HG03025 (cell line): ENCODE results near the gene UBE2F.
"Not testable (repeated sequence)": the region's sequence is repeated elsewhere in the genome, so short reads cannot be mapped to it uniquely, and the experiment has no call there.

Source experiments
- ATAC-seq: cut with Tn5 transposase; IDR thresholded peaks from one replicate; pipeline ENCODE4 v1.9.1; 2021; ENCODE audit warnings: mild to moderate bottlenecking, moderate library complexity; ENCODE audit not compliant: unreplicated experiment, low FRiP score

UBE2F gene

GRCh38 chr2:238010572-238010971, 43.8 kb downstream of the UBE2F start:
- no peak for ATAC-seq

DNA sequence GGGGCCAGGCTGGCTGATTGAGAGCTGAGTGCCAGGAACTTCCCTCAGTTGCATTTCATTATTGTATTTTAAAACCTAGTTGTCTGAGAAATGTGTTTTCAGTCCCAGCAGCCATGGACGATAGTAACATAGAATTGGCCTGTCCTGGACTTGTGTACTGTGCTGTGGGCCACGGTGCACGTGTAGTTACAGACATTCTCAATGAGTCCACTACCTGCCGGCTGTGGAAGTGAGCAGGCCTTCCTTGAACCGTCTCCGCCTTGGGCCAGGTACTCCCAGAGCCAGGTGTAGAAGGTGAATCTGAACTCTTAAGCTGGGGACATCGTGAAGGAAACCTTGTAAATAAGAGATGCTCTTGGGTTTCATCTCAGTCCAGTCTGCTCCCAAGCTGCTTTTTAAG, 47.0 kb downstream of the UBE2F start:
- ATAC-seq = no peak

DNA sequence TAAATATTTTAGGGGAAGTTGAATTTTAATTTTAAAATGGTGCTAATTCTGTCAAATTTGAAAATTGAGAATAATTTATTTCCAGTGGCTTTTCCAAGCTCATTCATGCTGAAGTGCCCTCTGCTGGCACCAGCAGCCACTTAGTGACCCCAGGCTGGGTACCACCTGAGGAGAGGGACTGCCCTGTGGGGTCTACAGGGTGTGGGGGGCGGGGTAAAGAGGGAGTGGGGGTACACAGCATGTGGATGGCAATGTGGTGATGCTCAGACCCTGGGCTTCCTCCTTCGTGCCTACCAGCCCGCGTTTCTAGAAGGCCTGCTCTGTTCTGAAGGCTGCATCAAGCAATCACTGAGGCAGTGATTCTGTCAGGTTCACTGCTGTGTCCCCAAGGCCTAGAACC, 48.9 kb downstream of the UBE2F start:
- ATAC-seq = no peak

DNA sequence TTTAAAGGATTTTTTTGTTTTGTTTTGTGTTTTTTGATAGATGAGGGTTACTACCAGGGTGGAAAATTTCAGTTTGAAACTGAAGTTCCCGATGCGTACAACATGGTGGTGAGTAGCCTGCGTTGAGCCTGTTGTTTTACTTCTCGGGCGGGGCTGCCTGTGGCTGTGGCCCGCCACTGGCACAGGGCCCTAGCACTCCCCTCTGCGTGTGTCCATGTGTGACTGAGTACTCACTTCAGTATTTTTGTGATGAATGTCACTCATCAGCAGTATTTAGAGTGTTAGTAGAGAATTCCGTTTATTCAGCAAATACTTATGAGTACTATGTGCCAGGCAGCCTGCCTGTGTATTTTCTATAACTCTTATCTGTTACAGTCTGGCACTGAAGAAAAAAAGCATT, 49.7 kb downstream of the UBE2F start:
- ATAC-seq = no peak

GRCh38 chr2:238019962-238020361, 53.1 kb downstream of the UBE2F start:
- ATAC-seq = no peak

DNA sequence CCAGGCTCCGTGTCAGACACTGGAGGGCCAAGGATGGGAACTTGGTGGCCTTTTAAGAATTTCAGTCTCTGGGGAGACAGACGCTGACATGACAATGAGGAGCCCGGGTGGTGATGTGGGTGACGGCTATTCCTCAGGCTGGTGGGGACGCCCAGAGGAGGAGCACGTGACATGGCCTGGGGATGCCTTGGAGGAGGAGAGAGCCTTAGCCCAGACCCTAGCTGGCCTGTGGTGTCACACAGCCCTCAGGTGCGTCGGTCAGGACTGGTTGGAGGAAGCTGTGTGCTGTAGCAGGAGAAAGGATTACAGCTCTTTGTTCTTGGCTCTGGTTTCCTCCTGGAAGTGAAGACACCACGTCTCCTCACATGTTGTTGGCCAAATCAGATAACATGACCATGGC, 54.0 kb downstream of the UBE2F start:
- ATAC-seq = no peak

- no peak for ATAC-seq
Observed at GRCh38 chr2:238021327-238021726, 54.5 kb downstream of the UBE2F start.

DNA sequence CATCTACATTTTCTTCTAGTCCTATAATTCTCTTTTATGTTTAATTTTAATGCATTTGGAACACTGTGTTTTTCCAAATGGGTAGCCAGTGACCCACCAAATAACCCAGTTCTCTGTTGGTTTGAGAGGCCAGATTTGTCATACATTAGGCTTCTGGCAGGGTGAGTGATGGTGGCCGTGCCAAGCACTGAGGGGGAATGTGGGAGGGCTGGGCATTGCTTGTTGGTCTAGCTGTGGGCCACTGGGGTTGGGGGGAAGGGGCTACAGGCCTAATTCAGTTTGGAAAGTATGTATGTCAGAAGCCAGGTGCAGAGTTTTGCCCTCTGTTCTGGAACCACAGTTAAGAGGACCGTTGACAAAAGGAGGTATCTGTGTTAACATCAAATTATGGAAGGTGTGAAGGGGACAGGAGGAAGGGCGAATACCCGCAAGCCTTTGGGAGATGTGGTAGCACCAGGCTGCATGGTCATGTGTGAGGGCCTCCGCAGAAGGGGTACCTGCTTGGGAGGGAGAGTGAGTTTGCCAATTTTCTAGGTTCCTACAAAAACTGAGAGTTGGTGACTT, 55.9 kb downstream of the UBE2F start:
- no peak for ATAC-seq

- ATAC-seq = no peak
Observed at GRCh38 chr2:238023608-238024007, 56.8 kb downstream of the UBE2F start.

DNA sequence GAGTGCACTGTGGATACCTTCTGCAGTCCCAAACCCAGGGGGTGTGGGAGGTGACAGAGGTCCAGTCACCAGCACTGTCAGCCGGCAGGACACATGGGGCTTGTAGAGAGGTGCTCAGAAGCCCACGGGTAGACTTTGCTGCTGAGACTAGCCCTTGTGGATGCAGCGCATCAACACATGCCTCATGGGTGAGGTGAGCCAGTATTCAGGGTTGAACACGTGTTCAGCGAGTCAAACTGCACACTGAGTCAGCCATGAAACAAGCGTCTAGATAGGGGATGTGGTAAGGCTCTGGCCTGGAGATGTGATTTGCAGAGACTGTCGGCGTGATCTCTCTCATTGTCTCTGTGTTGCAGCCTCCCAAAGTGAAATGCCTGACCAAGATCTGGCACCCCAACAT, 58.2 kb downstream of the UBE2F start:
- ATAC-seq = no peak

DNA sequence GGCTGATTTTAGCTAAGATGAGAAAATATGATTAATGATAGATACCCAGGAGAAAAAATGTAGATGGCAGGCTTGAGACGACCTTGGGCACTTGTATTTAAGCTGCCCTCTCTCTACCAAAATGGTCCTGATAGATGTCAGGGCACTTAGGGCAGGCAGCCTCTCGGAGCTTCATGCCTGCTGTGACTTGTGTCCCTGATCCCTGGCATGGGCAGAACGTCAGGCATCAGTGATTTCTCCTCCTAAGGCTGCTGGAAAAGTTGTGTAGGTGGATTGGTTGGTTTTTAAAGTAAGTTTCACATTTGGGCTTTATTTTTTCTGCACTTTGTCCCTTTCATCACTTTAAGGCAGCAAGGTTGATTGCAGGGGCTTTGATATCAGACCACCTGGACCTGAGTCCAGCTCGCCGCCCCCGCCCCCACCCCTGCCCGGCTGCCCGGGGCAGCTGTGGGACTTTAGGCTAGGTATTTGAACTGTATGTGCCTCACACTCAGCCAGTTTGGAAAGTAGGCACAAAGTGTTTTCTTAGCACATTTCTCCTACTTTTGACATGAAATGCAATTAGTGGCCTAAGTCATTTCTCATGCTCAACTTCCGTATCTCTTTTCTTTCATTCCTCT, 59.0 kb downstream of the UBE2F start:
- ATAC-seq = no peak

DNA sequence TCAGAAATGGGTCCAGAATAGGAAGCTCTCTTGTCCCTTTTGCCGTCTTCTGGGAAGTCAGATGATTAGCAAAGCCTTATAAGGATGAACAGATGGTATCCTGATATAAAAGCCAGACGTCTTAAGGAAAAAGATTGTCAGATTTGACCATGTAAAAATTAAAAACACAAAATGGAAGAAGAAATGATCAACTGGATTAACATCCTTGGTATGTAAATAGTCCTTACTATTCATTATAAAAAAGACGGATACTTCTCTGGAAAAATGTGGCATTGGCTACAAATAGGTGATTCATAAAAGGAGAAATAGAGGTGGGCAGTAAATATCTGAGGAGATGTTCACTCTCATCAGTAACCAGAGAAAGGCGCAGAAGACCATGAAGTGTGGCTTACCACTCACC, 60.2 kb downstream of the UBE2F start:
- no peak for ATAC-seq

DNA sequence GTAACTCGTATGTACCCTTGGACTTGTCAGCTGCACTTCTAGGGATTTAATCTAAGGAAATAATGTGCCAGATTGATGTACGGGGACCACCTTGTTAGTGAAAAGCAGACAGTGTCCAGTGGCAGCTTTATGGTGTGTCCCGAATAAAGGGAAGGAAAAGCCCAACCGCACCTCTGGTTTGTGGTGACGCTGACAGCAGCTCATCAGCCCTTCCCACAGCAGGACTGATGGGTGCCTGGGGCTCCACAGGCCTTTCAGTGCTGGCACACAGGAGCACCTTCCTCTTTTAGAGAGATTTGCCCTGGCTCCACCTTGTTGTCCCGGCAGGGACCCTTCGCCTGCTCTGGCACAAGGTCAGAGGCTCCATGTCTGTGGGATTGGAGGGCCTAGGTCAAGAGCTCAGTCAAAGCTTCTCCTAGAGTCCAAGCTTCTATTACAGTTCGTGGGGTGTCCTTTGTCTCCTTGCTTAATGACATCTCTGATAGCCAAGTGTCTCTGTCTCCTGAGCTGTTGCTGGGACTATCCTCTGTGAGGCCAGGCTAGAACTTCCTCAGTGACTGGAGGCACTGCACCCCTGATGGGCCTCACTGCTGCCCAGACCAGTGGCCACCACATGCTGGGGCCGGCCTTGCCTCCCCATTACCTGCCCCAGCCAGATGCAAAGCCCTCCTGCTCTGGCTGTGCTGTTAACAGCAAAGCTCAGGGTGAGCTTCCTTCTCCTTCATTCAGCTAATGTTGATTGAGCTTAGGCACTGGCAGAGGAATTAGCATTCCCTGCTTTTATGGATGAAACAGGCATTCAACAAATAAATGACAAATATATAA, 61.0 kb downstream of the UBE2F start:
- ATAC-seq = no peak

DNA sequence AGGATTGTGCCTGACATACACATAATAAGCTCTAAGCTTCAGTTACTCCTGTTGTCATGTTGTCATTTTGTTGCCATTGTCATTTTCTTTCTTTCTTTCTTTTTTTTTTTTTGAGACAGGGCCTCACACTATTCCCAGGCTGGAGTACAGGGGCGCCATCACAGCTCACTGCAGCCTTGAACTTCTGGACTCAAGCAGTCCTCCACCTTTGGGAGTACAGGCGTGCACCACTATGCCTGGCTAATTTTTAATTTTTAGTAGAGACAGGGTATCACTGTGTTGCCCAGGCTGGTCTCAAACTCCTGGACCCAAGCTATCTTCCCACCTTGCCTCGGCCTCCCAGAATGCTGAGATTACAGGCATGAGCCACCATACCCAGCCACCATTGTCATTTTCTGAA, 63.0 kb downstream of the UBE2F start:
- ATAC-seq = no peak

GRCh38 chr2:238030422-238031155, 63.8 kb downstream of the UBE2F start:
- ATAC-seq = no peak

DNA sequence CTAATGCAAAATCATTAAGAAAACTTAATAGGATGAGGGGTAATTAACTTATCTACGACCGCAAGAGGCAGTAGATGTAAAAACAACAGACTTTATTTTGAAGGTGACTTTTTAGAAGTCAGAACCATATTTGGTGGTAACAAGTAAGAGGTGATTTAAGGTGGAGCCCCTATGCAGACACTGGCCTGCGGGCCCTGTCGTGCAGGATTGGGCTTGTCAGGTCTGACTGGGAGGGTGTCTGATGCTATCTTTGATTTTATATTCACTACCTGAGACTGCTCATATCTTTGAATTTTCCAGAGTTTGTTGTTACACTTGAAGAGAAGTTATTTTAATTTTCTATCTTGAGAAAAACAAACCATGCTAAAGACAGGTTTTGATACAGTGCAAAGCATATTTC, 64.9 kb downstream of the UBE2F start:
- ATAC-seq = no peak

GRCh38 chr2:238032755-238033337, 66.0 kb downstream of the UBE2F start:
- ATAC-seq = no peak

DNA sequence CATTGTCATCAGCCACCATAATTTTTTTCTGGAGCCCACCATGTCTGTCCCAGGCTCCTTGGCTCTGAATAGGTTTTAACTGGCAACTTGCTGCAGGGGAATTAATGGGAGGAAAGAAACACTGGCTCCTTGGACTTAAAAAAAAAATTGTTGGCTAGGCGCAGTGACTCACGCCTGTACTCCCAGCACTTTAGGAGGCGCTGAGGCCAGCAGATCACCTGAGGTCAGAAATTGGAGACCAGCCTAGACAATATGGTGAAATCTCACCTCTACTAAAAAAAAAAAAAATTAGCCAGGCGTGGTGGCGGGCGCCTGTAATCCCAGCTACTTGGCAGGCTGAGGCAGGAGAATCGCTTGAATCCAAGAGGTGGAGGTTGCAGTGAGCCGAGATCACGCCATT, 67.2 kb downstream of the UBE2F start:
- not testable (repeated sequence) for ATAC-seq

DNA sequence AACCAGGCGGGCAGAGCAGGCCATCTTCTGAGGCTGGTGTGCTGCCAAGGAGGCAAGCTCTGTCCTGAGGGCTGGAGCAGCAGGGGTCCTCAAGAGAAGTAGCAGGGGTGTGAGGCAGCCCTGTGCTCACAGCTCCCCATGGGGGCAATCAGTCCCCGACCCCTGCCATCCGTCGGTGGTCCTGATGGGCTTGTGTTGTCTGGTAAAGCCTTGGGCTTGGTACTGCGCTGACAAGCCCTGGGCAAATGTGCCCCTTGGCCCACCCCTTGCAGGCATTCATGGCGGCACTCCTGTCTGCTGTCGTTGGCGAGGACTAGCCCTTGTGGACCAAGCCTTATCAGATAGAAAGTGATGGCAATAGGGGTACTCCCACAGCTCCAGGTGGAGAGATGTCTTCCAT, 71.4 kb downstream of the UBE2F start:
- no peak for ATAC-seq

DNA sequence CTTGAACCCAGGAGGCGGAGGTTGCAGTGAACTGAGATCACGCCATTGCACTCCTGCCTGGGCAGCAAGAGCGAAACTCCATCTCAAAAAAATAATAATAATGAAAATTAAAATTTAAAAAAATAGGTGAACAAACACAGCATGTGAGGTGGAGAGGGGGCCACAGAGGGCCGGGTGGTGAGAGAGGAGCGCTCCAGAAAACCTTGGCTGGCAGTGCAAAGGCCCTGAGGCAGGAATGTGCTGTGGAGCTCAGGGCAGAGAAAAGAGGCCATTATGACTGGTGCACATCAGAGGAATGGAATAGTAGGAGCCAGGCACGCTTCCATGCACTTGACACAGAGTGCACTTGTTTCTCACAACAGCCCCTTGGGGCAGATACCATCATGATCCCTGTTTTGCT, 72.3 kb downstream of the UBE2F start:
- no peak for ATAC-seq

- no peak for ATAC-seq
Observed at GRCh38 chr2:238039985-238040384, 73.2 kb downstream of the UBE2F start.
